ENCODE measurements around the gene EFCAB10. TPM values are rescaled to one million over a fixed set of nuclear protein-coding genes. Genes with fewer than 3 reads are reported as not detected.
"Not testable (repeated sequence)": the region's sequence is repeated elsewhere in the genome, so short reads cannot be mapped to it uniquely, and the experiment has no call there.

Gene EFCAB10
- total RNA-seq, 1 donor from 2014 or later, result 0.28 TPM

GRCh38 chr7:105610165-105610930, 29.1 kb upstream of the EFCAB10 start:
- Mint-ChIP-seq H3K4me1 (ENCODE audit: unreplicated experiment) (peaks cover 11% of the 10 kb centered on the region), H3K4me3 (ENCODE audit: unreplicated experiment) (no peak overlapping the region), H3K27ac (ENCODE audit: unreplicated experiment) (no peak overlapping the region), H3K9me3 (ENCODE audit: unreplicated experiment) (no peaks in the 10 kb centered on the region), H3K27me3 (ENCODE audit: unreplicated experiment) (peaks cover 14% of the 10 kb centered on the region), H3K36me3 (ENCODE audit: low read depth, unreplicated experiment) (peaks cover 12% of the 10 kb centered on the region)
- no peak for DNase-seq (ENCODE audit: low spot score)
- TF ChIP-seq CTCF (IDR thresholded peaks at IDR 0.05; ENCODE audit: unreplicated experiment), result no peak

GRCh38 chr7:105602325-105603305, 21.3 kb upstream of the EFCAB10 start:
- H3K27ac Mint-ChIP-seq (ENCODE audit: unreplicated experiment), result no peak overlapping the region
- no peaks in the 10 kb centered on the region for H3K9me3 Mint-ChIP-seq (ENCODE audit: unreplicated experiment)
- DNase-seq (ENCODE audit: low spot score), result no peak
- peaks cover 4% of the 10 kb centered on the region for H3K4me1 Mint-ChIP-seq (ENCODE audit: unreplicated experiment)
- H3K27me3 Mint-ChIP-seq (ENCODE audit: unreplicated experiment), result no peaks in the 10 kb centered on the region
- TF ChIP-seq CTCF (IDR thresholded peaks at IDR 0.05; ENCODE audit: unreplicated experiment), result no peak
- H3K4me3 Mint-ChIP-seq (ENCODE audit: unreplicated experiment), result no peak overlapping the region
- H3K36me3 Mint-ChIP-seq (ENCODE audit: low read depth, unreplicated experiment), result no peaks in the 10 kb centered on the region

GRCh38 chr7:105600720-105601550, 19.6 kb upstream of the EFCAB10 start:
- Mint-ChIP-seq H3K4me1 (ENCODE audit: unreplicated experiment) (peaks cover 4% of the 10 kb centered on the region), H3K4me3 (ENCODE audit: unreplicated experiment) (peak overlapping the region; percentile 30), H3K9me3 (ENCODE audit: unreplicated experiment) (no peaks in the 10 kb centered on the region), H3K36me3 (ENCODE audit: low read depth, unreplicated experiment) (no peaks in the 10 kb centered on the region), H3K27me3 (ENCODE audit: unreplicated experiment) (no peaks in the 10 kb centered on the region), H3K27ac (ENCODE audit: unreplicated experiment) (no peak overlapping the region)
- TF ChIP-seq CTCF (IDR thresholded peaks at IDR 0.05; ENCODE audit: unreplicated experiment), result no peak
- DNase-seq (ENCODE audit: low spot score), result no peak

GRCh38 chr7:105599551-105599950, 18.3 kb upstream of the EFCAB10 start:
- no peaks in the 10 kb centered on the region for H3K9me3 Mint-ChIP-seq (ENCODE audit: unreplicated experiment)
- H3K36me3 Mint-ChIP-seq (ENCODE audit: low read depth, unreplicated experiment), result no peaks in the 10 kb centered on the region
- no peak for TF ChIP-seq CTCF (IDR thresholded peaks at IDR 0.05; ENCODE audit: unreplicated experiment)
- no peaks in the 10 kb centered on the region for H3K27me3 Mint-ChIP-seq (ENCODE audit: unreplicated experiment)
- peaks cover 4% of the 10 kb centered on the region for H3K4me1 Mint-ChIP-seq (ENCODE audit: unreplicated experiment)
- DNase-seq (ENCODE audit: low spot score), result no peak
- H3K4me3 Mint-ChIP-seq (ENCODE audit: unreplicated experiment), result no peak overlapping the region
- no peak overlapping the region for H3K27ac Mint-ChIP-seq (ENCODE audit: unreplicated experiment)

GRCh38 chr7:105599080-105599479, 17.8 kb upstream of the EFCAB10 start:
- H3K27me3 Mint-ChIP-seq (ENCODE audit: unreplicated experiment); H3K4me1 Mint-ChIP-seq (ENCODE audit: unreplicated experiment); DNase-seq (ENCODE audit: low spot score); H3K9me3 Mint-ChIP-seq (ENCODE audit: unreplicated experiment); H3K27ac Mint-ChIP-seq (ENCODE audit: unreplicated experiment); H3K4me3 Mint-ChIP-seq (ENCODE audit: unreplicated experiment); H3K36me3 Mint-ChIP-seq (ENCODE audit: low read depth, unreplicated experiment): not testable (repeated sequence)
